HEK293 (cell line): Measurements from ENCODE around the gene MAGI2.

Source experiments
- CTCF ChIA-PET: fragments of 350-600 bp; formaldehyde crosslinking; extraction: SDS; loops from one replicate; lab custom pipeline; 2021; ENCODE audit warnings: antibody characterized with exemption; lab: Yijun Ruan, JAX
- POLR2A ChIA-PET: fragments of 300-600 bp; formaldehyde crosslinking; extraction: SDS; loops from one replicate; lab custom pipeline; 2020; ENCODE audit warnings: antibody characterized with exemption, inconsistent platforms; lab: Yijun Ruan, JAX
- H3K27ac ChIP-seq: fragments of 200-500 bp; sonication (Bioruptor generic); 2 replicates; pipeline ENCODE4 v1.5.1; 2014; ENCODE audit warnings: low read depth, low read length, control low read depth, inconsistent platforms; ENCODE audit errors: extremely low read depth
- H3K36me3 ChIP-seq, 2 experiments: fragments of 200-500 bp in 1 of 2; sonication (Bioruptor generic) in 1 of 2; 1 replicate in 1 of 2; 2 replicates in 1 of 2; pipeline ENCODE4 v1.5.1; 2014 to 2017; ENCODE audit warnings: inconsistent platforms in 2 of 2, low read length in 2 of 2; ENCODE audit not compliant: control insufficient read depth in 2 of 2, insufficient read depth in 1 of 2
- H3K4me1 ChIP-seq: fragments of 200-500 bp; sonication (Bioruptor generic); 2 replicates; pipeline ENCODE4 v1.5.1; 2014; ENCODE audit warnings: mild to moderate bottlenecking, low read length, inconsistent platforms; ENCODE audit not compliant: control insufficient read depth, insufficient read depth
- H3K4me3 ChIP-seq: 2 replicates; pipeline ENCODE4 v1.5.1; 2011; ENCODE audit warnings: low read depth, mild to moderate bottlenecking, control low read depth, low read length, moderate library complexity
- H3K9me3 ChIP-seq: fragments of 200-500 bp; sonication (Bioruptor generic); 2 replicates; pipeline ENCODE4 v1.5.1; 2014; ENCODE audit warnings: low read depth, low read length, inconsistent platforms; ENCODE audit not compliant: control insufficient read depth, insufficient read depth
- BCL11B ChIP-seq: fragments of 450-650 bp; formaldehyde crosslinking; IDR thresholded peaks from 2 replicates; pipeline ENCODE4 v1.5.1; 2016; ENCODE audit warnings: low read depth, missing biosample characterization, missing genetic modification characterization
- GLIS2 ChIP-seq: fragments of 450-650 bp; formaldehyde crosslinking; IDR thresholded peaks from 2 replicates; pipeline ENCODE4 v1.5.1; 2016; ENCODE audit warnings: missing biosample characterization, missing genetic modification characterization
- MYNN ChIP-seq: fragments of 450-650 bp; formaldehyde crosslinking; IDR thresholded peaks from 2 replicates; pipeline ENCODE4 v1.5.1; 2016; ENCODE audit warnings: missing biosample characterization, missing genetic modification characterization, borderline replicate concordance
- MZF1 ChIP-seq: fragments of 450-650 bp; formaldehyde crosslinking; IDR thresholded peaks from 2 replicates; pipeline ENCODE4 v1.5.1; 2017; ENCODE audit warnings: missing biosample characterization, missing genetic modification characterization, borderline replicate concordance
- PRDM1 ChIP-seq: fragments of 450-650 bp; formaldehyde crosslinking; IDR thresholded peaks from 2 replicates; pipeline ENCODE4; 2016; ENCODE audit warnings: missing biosample characterization, missing genetic modification characterization
- REPIN1 ChIP-seq: fragments of 450-650 bp; formaldehyde crosslinking; IDR thresholded peaks from 2 replicates; pipeline ENCODE4 v1.5.1; 2017; ENCODE audit warnings: missing biosample characterization, missing genetic modification characterization, low read depth
- TRIM28 ChIP-seq: IDR thresholded peaks from 2 replicates; pipeline ENCODE4 v1.6.1; 2011; ENCODE audit warnings: low read length, control low read depth, borderline replicate concordance
- ZFP3 ChIP-seq: fragments of 450-650 bp; formaldehyde crosslinking; IDR thresholded peaks from 2 replicates; pipeline ENCODE4 v1.5.1; 2016; ENCODE audit warnings: low read depth, missing biosample characterization, missing genetic modification characterization
- ZIC2 ChIP-seq: fragments of 450-650 bp; formaldehyde crosslinking; IDR thresholded peaks from 2 replicates; pipeline ENCODE4 v1.5.1; 2016; ENCODE audit warnings: missing biosample characterization, missing genetic modification characterization
- ZNF138 ChIP-seq: fragments of 450-650 bp; formaldehyde crosslinking; IDR thresholded peaks from 2 replicates; pipeline ENCODE4 v1.5.1; 2016; ENCODE audit warnings: missing biosample characterization, missing genetic modification characterization, borderline replicate concordance
- ZNF146 ChIP-seq: fragments of 450-650 bp; formaldehyde crosslinking; IDR thresholded peaks from 2 replicates; pipeline ENCODE4 v1.5.1; 2016; ENCODE audit warnings: missing biosample characterization, missing genetic modification characterization
- ZNF174 ChIP-seq: fragments of 450-650 bp; formaldehyde crosslinking; IDR thresholded peaks from 2 replicates; pipeline ENCODE4 v1.5.0; 2017; ENCODE audit warnings: missing biosample characterization, mild to moderate bottlenecking, missing genetic modification characterization
- ZNF23 ChIP-seq: fragments of 450-650 bp; formaldehyde crosslinking; IDR thresholded peaks from 2 replicates; pipeline ENCODE4 v1.5.1; 2016; ENCODE audit warnings: missing biosample characterization, missing genetic modification characterization, borderline replicate concordance
- ZNF239 ChIP-seq: fragments of 450-650 bp; formaldehyde crosslinking; IDR thresholded peaks from 2 replicates; pipeline ENCODE4 v1.5.1; 2016; ENCODE audit warnings: missing biosample characterization, missing genetic modification characterization
- ZNF280C ChIP-seq: fragments of 450-650 bp; formaldehyde crosslinking; IDR thresholded peaks from 2 replicates; pipeline ENCODE4 v1.5.1; 2016; ENCODE audit warnings: missing biosample characterization, missing genetic modification characterization
- ZNF354C ChIP-seq: fragments of 450-650 bp; formaldehyde crosslinking; IDR thresholded peaks from 2 replicates; pipeline ENCODE4 v1.5.1; 2016; ENCODE audit warnings: missing biosample characterization, missing genetic modification characterization, low read depth, borderline replicate concordance
- ZNF548 ChIP-seq: fragments of 450-650 bp; formaldehyde crosslinking; IDR thresholded peaks from 2 replicates; pipeline ENCODE4 v1.5.1; 2016; ENCODE audit warnings: missing biosample characterization, missing genetic modification characterization
- ZNF610 ChIP-seq: fragments of 450-650 bp; formaldehyde crosslinking; IDR thresholded peaks from 2 replicates; pipeline ENCODE4 v1.5.1; 2016; ENCODE audit warnings: missing biosample characterization, missing genetic modification characterization, borderline replicate concordance
- ZNF670 ChIP-seq: fragments of 450-650 bp; formaldehyde crosslinking; IDR thresholded peaks from 2 replicates; pipeline ENCODE4 v1.5.1; 2016; ENCODE audit warnings: missing biosample characterization, missing genetic modification characterization, low read depth
- ZNF747 ChIP-seq: fragments of 450-650 bp; formaldehyde crosslinking; IDR thresholded peaks from 2 replicates; pipeline ENCODE4 v1.5.1; 2016; ENCODE audit warnings: missing biosample characterization, missing genetic modification characterization
- ZNF768 ChIP-seq: fragments of 450-650 bp; formaldehyde crosslinking; IDR thresholded peaks from 2 replicates; pipeline ENCODE4 v1.5.1; 2018; ENCODE audit warnings: missing biosample characterization, mild to moderate bottlenecking, missing genetic modification characterization
- ZNF830 ChIP-seq: fragments of 450-650 bp; IDR thresholded peaks from 2 replicates; pipeline ENCODE4 v1.5.0; 2018; ENCODE audit warnings: missing biosample characterization, missing genetic modification characterization, low read depth, mild to moderate bottlenecking, moderate library complexity
- TF ChIP-seq, protein P1 (sequence below): fragments of 450-650 bp; formaldehyde crosslinking; IDR thresholded peaks from 2 replicates; pipeline ENCODE4 v1.5.1; 2016; ENCODE audit warnings: missing biosample characterization, missing genetic modification characterization
- TF ChIP-seq, protein P2 (sequence below): IDR thresholded peaks from 2 replicates; pipeline ENCODE4 v1.6.1; 2011; ENCODE audit warnings: mild to moderate bottlenecking, low read depth, low read length, borderline replicate concordance

Gene MAGI2

DNA sequence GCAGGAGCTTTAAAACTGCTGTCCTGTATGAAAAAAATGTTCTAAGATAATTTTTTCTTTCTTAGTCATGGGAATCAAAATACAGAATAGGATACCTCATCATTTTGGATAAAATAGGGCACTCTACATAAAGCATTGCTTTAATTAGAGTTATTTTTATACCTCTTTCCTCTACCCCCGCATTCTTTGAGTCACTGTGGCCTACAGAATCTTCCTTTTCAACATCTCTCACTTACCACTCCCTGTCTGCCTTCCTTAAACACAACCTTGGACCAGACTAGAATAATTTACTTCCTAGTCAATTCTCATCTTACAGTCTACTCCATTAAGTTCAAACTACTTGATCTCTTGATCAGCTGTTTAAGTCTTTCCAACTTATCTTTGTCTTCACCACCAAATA, 1192.6 kb downstream of the MAGI2 start:
- POLR2A ChIA-PET = no interaction called here

DNA sequence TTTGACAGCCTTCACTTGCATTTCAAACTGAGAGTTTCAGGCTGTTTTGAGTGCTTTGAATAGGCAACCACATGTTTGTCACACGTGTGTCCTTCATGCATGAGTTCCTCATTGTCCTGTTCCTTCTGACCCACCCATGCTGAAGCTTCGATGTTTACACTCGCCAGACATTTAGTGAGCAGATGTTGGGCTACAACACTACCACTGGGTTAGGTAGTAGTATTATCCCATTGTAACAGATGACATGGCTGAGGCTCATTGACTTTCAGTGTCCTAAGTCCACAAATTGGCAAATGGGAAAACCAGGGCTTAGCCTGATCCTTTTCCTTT, 1198.8 kb downstream of the MAGI2 start:
- no peaks in the 10 kb centered on the region for H3K9me3 ChIP-seq
- TF ChIP-seq ZNF768 = no peak
- no peak for TF ChIP-seq ZNF610 (tag by site-specific recombination)
- no peak for TF ChIP-seq ZNF548 (tag by site-specific recombination)
- no peak for TF ChIP-seq ZNF174 (tag by site-specific recombination)
- no peak for TF ChIP-seq ZNF830 (tag by site-specific recombination)
- no peak for TF ChIP-seq ZNF747 (tag by site-specific recombination)
- no peak for TF ChIP-seq ZNF670 (tag by site-specific recombination)
- TF ChIP-seq MZF1 = no peak
- ChIA-PET CTCF (interaction anchor here (0.6 kb wide), 1 partner anchor 11 kb away, joined by 5 read pairs; no protein-coding TSS in a partner anchor), POLR2A (no interaction called here)
- H3K4me3 ChIP-seq = no peak overlapping the region
- no peaks in the 10 kb centered on the region for H3K4me1 ChIP-seq
- H3K27ac ChIP-seq = no peak overlapping the region
- H3K36me3 ChIP-seq = no peaks in the 10 kb centered on the region

More for the DNA sequence above, 1192.6 kb downstream of the MAGI2 start:
- no peak for TF ChIP-seq REPIN1 (tag by site-specific recombination)
- TF ChIP-seq ZNF23 (tag by site-specific recombination) = no peak
- TF ChIP-seq ZNF354C (tag by site-specific recombination) = no peak
- H3K27ac ChIP-seq = no peak overlapping the region
- no peaks in the 10 kb centered on the region for H3K4me1 ChIP-seq
- H3K36me3 ChIP-seq = no peaks in the 10 kb centered on the region
- no peak overlapping the region for H3K4me3 ChIP-seq
- CTCF ChIA-PET = no interaction called here
- H3K9me3 ChIP-seq = no peaks in the 10 kb centered on the region

GRCh38 chr7:78253850-78254725, 1199.4 kb downstream of the MAGI2 start:
- Histone ChIP-seq H3K4me1 (no peaks in the 10 kb centered on the region), H3K27ac (no peak overlapping the region), H3K36me3 (no peaks in the 10 kb centered on the region), H3K9me3 (no peaks in the 10 kb centered on the region), H3K4me3 (no peak overlapping the region)
- ChIA-PET CTCF (interaction anchor here (0.6 kb wide), 1 partner anchor 11 kb away, joined by 5 read pairs; no protein-coding TSS in a partner anchor), POLR2A (no interaction called here)
- TF ChIP-seq ZNF146 (tag by site-specific recombination) (no peak), MYNN (tag by site-specific recombination) (no peak), GLIS2 (tag by site-specific recombination) (no peak), ZIC2 (tag by site-specific recombination) (no peak), BCL11B (no peak), ZNF239 (tag by site-specific recombination) (no peak), TRIM28 (no peak), ZFP3 (tag by site-specific recombination) (no peak), ZNF138 (no peak), PRDM1 (no peak), ZNF280C (tag by site-specific recombination) (no peak)
- TF ChIP-seq, protein P1, sequence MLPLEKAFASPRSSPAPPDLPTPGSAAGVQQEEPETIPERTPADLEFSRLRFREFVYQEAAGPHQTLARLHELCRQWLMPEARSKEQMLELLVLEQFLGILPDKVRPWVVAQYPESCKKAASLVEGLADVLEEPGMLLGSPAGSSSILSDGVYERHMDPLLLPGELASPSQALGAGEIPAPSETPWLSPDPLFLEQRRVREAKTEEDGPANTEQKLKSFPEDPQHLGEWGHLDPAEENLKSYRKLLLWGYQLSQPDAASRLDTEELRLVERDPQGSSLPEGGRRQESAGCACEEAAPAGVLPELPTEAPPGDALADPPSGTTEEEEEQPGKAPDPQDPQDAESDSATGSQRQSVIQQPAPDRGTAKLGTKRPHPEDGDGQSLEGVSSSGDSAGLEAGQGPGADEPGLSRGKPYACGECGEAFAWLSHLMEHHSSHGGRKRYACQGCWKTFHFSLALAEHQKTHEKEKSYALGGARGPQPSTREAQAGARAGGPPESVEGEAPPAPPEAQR (tag by site-specific recombination) = no peak
- TF ChIP-seq, protein P2, sequence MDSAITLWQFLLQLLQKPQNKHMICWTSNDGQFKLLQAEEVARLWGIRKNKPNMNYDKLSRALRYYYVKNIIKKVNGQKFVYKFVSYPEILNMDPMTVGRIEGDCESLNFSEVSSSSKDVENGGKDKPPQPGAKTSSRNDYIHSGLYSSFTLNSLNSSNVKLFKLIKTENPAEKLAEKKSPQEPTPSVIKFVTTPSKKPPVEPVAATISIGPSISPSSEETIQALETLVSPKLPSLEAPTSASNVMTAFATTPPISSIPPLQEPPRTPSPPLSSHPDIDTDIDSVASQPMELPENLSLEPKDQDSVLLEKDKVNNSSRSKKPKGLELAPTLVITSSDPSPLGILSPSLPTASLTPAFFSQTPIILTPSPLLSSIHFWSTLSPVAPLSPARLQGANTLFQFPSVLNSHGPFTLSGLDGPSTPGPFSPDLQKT = no peak
